GM12875 (cell line): ENCODE measurements around the gene FAM171A1.

Experiments used
- H3K4me3 ChIP-seq: one replicate; pipeline ENCODE4 v1.5.1; 2011; ENCODE audit warnings: low read depth, low read length, control low read depth
- CTCF ChIP-seq: IDR thresholded peaks from 2 replicates; pipeline ENCODE4 v1.5.1; 2011; ENCODE audit warnings: low read depth, mild to moderate bottlenecking, control low read depth, inconsistent platforms, low read length, moderate library complexity, borderline replicate concordance; ENCODE audit not compliant: insufficient read depth

The FAM171A1 gene

GRCh38 chr10:15351099-15351820 is 19.8 kb downstream of the FAM171A1 start:
- TF ChIP-seq CTCF: no peak
- no peak overlapping the region for H3K4me3 ChIP-seq

DNA sequence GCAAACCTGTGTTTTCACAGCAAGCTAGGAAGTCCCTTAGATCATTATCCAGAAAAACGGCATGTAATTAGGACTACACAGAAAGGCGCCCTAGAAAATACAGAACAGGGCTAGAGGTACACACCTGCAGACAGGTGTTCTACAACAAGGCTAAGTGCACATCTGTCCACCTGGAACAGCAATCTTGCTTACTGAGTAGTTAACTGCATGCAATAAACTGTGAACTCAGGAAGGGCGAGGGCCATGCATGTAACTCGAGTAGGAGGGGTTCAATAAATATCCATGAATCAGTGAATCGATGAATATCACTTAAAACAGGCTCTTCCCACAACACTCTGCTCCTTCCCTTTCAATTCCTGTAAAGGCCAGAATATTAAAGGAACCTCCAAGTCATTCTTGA is 22.0 kb downstream of the FAM171A1 start:
- no peak for TF ChIP-seq CTCF
- H3K4me3 ChIP-seq: no peak overlapping the region

DNA sequence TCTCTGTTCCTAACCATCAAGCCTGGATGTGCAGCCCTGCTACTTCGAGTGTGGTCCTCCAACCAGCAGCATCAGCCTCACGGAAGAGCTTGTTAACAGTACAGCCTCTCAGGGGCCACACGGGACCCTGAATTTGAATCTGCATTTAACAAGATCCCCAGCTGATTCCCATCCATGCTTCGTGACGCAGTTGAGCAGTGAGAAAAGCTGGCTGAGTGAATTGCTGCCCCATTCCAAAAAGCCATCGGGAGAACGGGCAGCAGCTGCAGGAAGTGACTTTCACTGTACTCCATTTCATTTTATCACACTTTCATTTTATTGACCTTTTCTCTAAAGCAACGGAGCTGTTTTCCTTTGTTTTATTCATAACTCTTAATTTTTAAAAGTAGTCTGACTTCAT is 22.5 kb downstream of the FAM171A1 start:
- no peak overlapping the region for H3K4me3 ChIP-seq

DNA sequence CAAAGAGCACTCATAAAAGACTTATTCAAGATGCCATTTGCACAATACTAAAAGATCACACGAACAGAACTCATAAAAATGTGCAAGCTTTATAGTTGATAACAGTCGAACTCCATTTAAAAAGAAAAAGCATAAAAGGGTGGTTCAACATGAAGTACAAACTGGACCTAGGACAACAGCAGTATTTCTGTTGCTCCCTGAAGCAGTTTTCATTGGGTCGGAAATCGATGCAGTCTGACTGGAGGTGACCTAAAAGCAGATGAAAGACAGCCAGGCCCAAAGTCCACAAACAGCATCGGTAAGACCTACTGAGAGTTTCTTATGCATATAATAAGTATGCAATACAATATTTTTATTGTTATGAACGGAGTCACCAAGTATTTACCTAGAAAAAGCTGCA is 23.9 kb downstream of the FAM171A1 start:
- TF ChIP-seq CTCF: no peak

More for the DNA sequence above, 22.5 kb downstream of the FAM171A1 start:
- no peak for TF ChIP-seq CTCF

DNA sequence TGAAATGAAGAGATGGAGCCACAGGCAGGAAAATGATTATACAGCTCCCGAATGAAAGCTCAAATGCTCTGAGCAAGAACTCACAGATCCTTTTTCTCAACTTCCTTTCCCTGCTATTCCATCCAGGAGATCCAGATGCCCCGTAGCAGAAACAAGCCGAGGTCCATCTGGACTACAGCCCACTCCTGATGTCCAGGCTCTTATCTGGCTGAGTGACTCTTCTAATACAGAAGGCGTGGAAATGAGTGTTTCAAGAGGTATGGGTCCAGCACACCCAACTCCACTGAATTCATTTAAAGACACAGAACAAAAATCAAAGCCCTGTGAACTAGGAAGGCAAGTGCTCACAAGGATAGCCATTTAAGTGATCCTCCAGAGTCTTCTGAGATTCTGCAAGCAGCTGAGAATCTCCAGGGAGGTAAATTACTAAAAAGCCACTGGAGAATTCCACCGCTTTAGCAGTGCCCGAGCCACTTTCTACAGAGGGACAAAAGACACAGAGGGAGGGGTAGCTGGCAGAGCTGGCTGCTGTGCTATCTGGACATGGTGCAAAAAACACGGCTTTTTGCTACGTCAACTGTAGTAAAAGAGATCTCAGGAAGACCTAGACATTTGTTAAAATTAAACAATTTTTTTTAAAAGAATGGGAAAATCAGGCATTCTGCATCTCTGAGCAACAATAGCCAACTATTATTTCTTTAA is 24.5 kb downstream of the FAM171A1 start:
- no peak overlapping the region for H3K4me3 ChIP-seq
- no peak for TF ChIP-seq CTCF

More for the DNA sequence above, 23.9 kb downstream of the FAM171A1 start:
- H3K4me3 ChIP-seq: no peak overlapping the region

GRCh38 chr10:15345450-15345849 is 25.6 kb downstream of the FAM171A1 start:
- H3K4me3 ChIP-seq: no peak overlapping the region
- no peak for TF ChIP-seq CTCF

DNA sequence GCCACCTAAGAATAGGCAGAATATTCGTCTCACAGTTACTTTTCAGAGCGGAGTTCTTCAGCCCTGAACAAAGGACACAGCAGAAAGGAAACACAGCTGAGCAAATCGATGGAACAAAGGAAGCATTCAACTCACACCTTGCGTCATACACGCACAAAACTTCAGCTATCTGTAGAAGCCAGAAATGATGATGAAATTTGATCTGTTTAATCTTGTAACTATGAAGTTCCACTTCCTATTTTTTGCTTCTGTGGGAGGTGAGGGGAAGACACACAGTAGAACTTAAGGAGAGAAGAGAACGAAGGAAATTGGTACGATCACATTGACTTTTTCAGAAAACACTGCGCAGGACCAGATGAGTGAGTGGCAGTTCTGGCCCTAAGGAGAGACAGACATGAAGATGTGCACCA is 26.2 kb downstream of the FAM171A1 start:
- no peak for TF ChIP-seq CTCF
- no peak overlapping the region for H3K4me3 ChIP-seq
